Eye (tissue), 1 donor: ENCODE measurements around the gene PPP1R14D.

ENCODE experiments used
- DNase-seq: peaks from one replicate; pipeline ENCODE4 v3.0.0-alpha.2; 2015

Gene PPP1R14D

GRCh38 chr15:40815042-40815698, 13.3 kb downstream of the PPP1R14D start:
- no peak for DNase-seq

DNA sequence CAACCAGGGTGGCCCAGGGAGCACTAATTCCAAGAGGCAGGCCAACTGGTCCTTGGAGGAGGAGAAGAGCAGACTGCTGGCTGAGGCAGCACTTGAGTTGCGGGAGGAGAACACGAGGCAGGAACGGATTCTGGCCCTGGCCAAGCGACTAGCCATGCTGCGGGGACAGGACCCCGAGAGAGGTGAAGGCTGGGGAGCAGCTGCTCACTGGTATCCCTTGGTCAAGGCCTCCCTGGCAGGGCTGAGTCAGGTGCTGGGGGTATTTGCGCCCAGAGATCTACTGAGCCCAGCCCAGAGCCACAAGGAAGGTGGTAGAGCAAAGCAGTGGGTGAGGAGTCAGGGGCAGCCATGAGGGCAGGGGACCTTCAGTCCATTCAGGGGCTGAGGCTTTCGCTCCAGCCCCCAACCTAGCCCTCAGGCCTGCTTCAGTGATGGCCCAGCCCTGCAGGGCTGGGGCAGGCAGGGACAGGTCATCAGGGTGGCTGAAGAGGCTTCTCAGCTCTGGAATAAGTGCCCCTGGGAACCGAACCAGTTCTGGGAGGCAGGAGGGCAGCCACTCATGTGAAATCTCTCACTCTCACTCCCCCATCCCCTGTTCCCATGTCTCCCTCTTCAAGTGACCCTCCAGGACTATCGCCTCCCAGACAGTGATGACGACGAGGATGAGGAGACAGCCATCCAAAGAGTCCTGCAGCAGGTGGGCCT, 15.6 kb downstream of the PPP1R14D start:
- no peak for DNase-seq

- DNase-seq = no peak
Observed at GRCh38 chr15:40808861-40809450, 19.6 kb downstream of the PPP1R14D start.

DNA sequence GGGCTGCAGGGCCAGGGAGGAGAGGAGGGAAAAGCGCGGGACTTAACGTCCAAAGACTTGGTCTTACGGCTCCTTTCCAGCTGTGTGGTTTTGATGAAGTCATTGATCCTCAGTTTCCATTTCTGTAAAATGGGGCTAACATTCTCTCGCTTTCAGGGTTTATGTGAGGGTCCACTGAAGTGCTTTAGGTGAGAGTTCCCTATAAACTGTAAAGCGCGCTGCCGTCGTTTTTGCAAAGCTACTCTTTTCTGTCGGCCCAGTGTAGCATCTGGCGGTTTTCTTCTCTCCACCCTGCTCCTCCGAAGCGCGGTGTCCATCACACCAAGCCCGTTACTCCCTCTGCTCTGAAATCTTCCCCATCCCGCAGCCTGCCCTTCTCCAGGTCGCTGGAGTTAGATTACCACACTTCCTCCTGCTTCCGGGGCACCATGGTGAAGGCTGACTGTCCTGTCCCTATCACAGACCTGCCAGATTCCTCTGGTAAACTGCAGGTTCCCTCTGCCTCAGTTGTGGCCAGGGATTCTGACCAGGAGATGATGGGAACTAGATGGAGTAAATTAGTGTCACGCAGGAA, 20.5 kb downstream of the PPP1R14D start:
- DNase-seq = no peak

DNA sequence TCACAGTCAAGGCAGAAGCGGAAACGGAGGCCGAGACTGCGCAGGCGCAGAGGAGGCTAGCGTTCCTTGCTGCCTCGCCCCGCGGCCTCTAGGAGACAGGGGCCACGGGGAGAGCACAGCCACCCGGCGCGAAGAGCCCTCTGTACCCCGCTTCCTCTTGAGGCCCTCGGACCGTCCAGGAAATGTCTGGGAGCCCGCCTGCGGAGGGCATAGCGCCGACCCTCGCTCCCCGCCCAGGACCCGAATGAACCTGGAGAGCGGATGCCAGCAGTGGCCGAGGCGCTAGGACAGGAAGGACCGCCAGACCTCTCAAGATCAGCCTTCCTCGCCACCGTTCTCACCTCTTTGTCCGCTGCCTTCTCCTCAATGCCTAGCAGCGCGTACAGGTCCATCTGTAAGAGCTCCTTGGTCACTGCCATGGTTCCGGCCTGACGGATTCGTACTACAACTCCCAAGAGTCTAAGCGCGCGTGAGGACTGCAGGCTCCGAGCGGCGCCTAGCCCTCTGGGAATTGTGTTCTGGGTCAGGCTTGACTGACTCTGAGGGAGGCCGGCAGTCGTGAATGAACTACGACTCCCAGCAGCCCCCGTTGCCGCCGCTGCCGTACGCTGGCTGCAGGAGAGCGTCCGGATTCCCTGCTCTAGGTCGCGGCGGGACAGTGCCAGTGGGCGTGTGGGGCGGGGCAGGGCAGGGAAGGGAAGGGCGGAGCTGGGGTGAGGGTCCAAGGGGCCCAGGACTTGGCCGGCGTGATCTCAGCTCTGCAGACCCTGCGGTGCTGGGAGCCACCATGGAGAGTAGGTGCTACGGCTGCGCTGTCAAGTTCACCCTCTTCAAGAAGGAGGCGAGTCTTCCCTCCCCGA, 21.2 kb downstream of the PPP1R14D start, which contains the start of the genes DNAJC17 and ZFYVE19:
TSS of gene DNAJC17 (minus strand) at position 446 of the 860 bp plus-strand sequence. CDS start at position 419, 27 bp downstream.
TSS of gene ZFYVE19 (plus strand) at position 62 of the 860 bp plus-strand sequence. CDS start at position 563, 501 bp downstream.
- DNase-seq = peak; percentile 99

DNA sequence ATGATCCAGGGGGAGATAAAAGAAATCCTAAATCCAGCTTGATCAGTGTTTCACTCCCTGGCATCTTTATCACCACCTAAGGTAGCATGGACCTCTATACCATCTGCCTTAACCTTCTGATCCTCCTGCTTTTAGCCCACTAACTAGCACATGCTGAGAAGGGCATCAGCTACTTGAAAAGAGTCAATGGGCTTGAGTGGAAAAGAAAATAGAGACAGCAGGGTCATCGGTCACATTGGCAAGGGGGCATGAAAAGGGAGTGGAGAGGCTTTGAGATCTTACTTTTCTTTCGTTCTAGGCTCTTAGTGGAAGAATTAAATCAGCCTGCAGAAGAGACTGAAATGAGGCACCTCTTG, 21.9 kb downstream of the PPP1R14D start:
- no peak for DNase-seq

DNA sequence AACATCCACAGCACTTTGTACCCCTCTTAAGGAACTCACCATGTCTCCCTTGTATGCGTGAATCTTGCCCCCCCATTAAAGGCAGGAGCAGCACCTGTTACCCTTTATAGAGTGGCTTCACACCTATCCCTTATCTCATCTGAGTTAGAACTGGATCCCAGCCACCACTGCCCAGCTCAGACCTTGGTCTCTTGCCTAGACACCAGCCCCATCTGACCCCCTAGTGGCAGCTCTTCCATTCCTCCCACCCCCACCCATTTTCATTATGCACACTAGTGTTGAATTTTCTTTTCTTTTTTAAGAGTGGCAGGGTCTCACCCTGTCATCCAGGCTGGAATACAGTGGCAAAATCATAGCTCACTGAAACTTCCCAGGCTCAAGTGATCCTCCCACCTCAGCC, 24.8 kb downstream of the PPP1R14D start:
- no peak for DNase-seq

DNA sequence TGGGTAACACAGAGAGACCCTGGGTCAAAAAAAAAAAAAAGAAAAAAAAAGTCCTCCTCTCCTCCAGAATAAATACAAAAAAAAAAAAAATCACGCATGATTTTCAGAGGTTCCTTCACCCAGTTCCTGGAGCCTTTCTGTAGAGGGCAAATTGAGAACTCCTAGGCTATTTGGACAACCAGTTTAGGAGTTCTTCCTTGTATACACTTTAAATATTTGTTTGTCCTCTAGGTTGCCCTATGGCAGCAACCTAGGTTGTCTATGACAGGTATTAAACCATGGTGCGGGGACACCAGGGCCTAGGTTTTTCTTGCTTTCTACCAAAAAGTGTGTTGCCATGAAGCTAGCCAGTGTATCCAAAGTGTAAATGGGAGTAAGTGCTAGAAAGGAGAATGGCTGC, 25.4 kb downstream of the PPP1R14D start:
- DNase-seq = no peak

GRCh38 chr15:40799523-40799922, 29.0 kb downstream of the PPP1R14D start:
- DNase-seq = no peak

DNA sequence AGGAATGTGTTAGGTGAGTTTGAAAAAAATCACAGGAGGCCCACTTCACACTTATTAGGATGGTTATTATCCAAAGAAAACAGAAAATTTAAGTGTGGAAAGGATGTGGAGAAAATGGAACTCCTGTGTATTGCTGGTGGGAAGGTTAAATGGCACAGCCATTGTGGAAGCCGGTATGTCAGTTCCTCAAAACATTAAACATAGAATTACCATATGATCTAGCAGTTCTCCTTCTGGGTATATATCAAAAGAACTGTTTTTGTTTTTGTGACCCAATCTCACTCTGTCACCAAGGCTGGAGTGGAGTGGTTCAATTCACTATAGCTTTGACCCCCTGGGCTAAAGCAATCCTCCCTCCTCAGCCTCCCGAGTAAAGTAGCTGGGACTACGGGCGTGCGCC, 32.0 kb downstream of the PPP1R14D start:
- no peak for DNase-seq

DNA sequence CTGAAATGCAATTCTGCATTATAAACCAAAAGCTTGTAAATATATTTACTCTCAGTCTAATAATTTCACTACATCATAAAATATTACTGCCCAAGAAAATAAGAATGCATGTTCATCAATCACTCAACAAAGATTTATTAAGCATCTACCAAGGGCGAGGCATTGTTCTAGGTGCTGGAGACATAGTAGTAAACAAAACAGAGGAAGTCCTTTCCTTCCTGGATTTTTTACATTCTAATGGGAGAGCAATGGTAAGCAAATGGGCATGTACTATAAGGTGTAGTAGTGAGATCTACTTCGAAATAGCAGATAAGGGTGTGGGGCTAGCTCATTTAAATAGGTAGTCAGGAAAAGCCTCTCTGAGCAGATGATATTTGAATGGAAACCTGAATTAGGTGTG, 32.5 kb downstream of the PPP1R14D start:
- no peak for DNase-seq

DNA sequence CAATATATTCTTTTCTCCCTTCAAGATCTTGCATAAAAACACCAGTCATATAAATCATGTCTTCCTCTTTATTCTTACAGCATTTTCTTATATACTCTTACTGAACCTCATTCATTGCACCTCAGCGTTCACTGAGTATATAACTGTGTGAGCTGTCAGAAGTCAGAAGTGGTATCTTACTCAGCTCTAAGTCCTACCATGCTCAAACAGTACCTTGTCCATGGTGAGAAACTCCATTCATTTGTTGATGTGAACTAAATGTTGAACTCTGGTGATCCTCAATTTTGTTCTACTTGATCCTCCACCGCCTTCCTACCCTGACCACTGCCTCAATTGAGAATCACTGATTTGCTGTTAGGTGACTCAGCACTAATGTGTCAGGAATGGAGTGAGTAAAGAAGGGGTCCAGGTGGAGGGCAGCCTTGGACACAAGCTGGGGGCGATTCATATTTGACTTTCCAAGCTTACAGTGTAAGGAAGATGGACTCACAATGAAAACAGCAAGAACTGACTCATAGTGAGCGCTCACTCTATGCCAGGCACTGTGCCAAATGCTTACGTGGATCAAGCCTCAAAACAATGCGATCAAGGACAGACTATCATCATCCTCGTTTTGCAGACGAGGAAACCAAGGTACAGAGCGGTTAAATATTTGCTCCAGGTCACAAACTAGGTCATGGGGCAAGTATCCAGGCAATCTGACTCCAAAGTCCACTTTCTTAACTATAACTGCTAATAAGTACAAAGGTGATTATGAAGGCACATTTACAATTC, 35.1 kb downstream of the PPP1R14D start:
- DNase-seq = no peak

- no peak for DNase-seq
Observed at GRCh38 chr15:40792394-40792793, 36.1 kb downstream of the PPP1R14D start.

GRCh38 chr15:40790718-40791117, 37.8 kb downstream of the PPP1R14D start:
- no peak for DNase-seq

GRCh38 chr15:40789999-40790398, 38.5 kb downstream of the PPP1R14D start:
- DNase-seq = no peak

DNA sequence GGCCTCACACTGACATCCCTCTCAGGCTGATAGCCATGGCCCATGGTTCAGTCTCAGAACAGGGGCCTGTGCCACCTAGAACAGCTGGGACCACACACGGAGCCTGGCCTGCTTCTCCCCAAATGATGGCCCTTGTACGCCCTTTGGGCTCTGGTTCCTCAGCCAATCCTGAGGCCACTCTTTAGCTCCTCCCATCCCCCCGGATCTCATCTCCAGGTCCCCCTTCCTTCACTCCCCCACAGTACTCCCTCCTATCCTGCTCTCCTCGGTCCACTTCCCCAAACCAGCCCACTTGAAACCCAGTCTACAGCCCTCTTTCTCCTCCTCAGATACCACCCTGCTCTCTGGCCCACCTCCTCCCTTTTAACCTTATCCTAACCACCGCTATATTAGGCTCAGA, 39.4 kb downstream of the PPP1R14D start:
- no peak for DNase-seq

GRCh38 chr15:40787991-40788390, 40.5 kb downstream of the PPP1R14D start:
- no peak for DNase-seq

- peak; percentile 29 for DNase-seq
Observed at GRCh38 chr15:40787344-40787841, 41.1 kb downstream of the PPP1R14D start.

GRCh38 chr15:40785814-40786213, 42.7 kb downstream of the PPP1R14D start:
- DNase-seq = no peak

GRCh38 chr15:40785164-40785563, 43.3 kb downstream of the PPP1R14D start:
- DNase-seq = no peak

GRCh38 chr15:40782609-40783227, 45.8 kb downstream of the PPP1R14D start:
- peak; percentile 60 for DNase-seq
